Subcutaneous preadipocyte (primary cell): ENCODE data around the gene ADH1A. TPM values are rescaled to one million over a fixed set of nuclear protein-coding genes. Genes with fewer than 3 reads are reported as not detected.

Experiments
- total RNA-seq: library from RNA; depleted of rRNA; stranded (reverse); fragments of >200 nt; gene quantifications from 2 replicates; pipeline ENCODE4 v1.2.3, GENCODE V29; 2012

Gene ADH1A
- not detected in 2 replicates for total RNA-seq

GRCh38 chr4:99290848-99291786 lies at the start of gene ADH1A:
Gene ADH1A, minus strand, starts transcription at chr4:99290985. Its CDS starts 71 bp downstream, at chr4:99290914.

GRCh38 chr4:99321241-99322191 lies 30.7 kb upstream of the ADH1A start, which contains the start of gene ADH1B:
Gene ADH1B, minus strand, starts transcription at chr4:99321401. Its CDS starts 70 bp downstream, at chr4:99321331.

Other genes with a start within 250 kb of the ADH1A start
- gene ADH5, start 202.2 kb downstream of the ADH1A start, total RNA-seq: 139 and 190 TPM in 2 replicates
- not detected in 2 replicates for gene ADH4, start 146.7 kb downstream of the ADH1A start, total RNA-seq
- gene ADH6, start 71.7 kb downstream of the ADH1A start, total RNA-seq: not detected in 2 replicates
- 17.2 and 497 TPM in 2 replicates for gene ADH1B, start 30.4 kb upstream of the ADH1A start, total RNA-seq
- gene ADH1C, start 61.8 kb upstream of the ADH1A start, total RNA-seq: 0.20 and 0.73 TPM in 2 replicates
- not detected in 2 replicates for gene ADH7, start 144.4 kb upstream of the ADH1A start, total RNA-seq
- not detected in 2 replicates for gene C4orf17, start 220.0 kb upstream of the ADH1A start, total RNA-seq